C4-2B (cell line): ENCODE measurements around the gene TMEM150C.

Source experiments
- CTCF ChIP-seq: fragments of 450-650 bp; conservative IDR thresholded peaks from 2 replicates; pipeline ENCODE4 v1.5.1; 2017; ENCODE audit warnings: mild to moderate bottlenecking
- ZFX ChIP-seq: fragments of 450-650 bp; IDR thresholded peaks from 2 replicates; pipeline ENCODE4 v1.6.1; 2017

GRCh38 chr4:82473621-82474164, 88.1 kb downstream of the TMEM150C start:
- TF ChIP-seq CTCF (no peak), ZFX (no peak)
